ENCODE measurements around the gene CPNE5. TPM values are rescaled to one million over a fixed set of nuclear protein-coding genes. Genes with fewer than 3 reads are reported as not detected.

Gene CPNE5
- total and polyA plus RNA-seq, 10 donors, result 9.5 to 33.4 (median 19.3) TPM

DNA sequence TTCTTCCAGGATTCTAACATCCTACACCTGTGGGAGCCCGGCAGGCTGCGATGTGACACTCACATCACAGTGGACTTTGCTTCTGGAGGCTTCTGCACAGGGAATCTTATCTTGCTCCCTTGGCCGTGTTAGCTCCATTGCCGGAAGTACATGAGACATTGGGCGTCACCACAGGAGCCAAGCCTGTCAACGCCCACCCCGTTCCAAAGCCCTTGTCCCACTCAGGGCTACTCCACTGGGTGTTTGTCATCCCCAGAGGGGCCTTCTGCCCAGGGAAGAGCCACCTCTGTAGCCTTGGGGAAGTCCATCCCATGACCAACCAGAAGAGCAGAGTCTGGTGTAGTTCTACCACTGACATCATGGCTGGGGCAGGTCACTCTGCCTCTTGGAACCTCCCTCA is 139.9 kb downstream of the CPNE5 start:
- peaks cover 0 to 5% (median 0%) of the 10 kb centered on the region in 6 donors for H3K36me3 ChIP-seq
- H3K4me3 ChIP-seq, result no peak overlapping the region
- TF ChIP-seq POLR2A (IDR thresholded peaks at IDR 0.05) (no peak), POLR2AphosphoS5 (IDR thresholded peaks at IDR 0.05) (no peak)
- TF ChIP-seq, protein P1, sequence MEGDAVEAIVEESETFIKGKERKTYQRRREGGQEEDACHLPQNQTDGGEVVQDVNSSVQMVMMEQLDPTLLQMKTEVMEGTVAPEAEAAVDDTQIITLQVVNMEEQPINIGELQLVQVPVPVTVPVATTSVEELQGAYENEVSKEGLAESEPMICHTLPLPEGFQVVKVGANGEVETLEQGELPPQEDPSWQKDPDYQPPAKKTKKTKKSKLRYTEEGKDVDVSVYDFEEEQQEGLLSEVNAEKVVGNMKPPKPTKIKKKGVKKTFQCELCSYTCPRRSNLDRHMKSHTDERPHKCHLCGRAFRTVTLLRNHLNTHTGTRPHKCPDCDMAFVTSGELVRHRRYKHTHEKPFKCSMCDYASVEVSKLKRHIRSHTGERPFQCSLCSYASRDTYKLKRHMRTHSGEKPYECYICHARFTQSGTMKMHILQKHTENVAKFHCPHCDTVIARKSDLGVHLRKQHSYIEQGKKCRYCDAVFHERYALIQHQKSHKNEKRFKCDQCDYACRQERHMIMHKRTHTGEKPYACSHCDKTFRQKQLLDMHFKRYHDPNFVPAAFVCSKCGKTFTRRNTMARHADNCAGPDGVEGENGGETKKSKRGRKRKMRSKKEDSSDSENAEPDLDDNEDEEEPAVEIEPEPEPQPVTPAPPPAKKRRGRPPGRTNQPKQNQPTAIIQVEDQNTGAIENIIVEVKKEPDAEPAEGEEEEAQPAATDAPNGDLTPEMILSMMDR (IDR thresholded peaks at IDR 0.05 in 8 of 11, conservative IDR thresholded peaks at IDR 0.05 in 3 of 11), result no peak
- WGBS, 5 donors, result 80 to 89% (median 84%) methylated on average over 7 of the region's 7 CpGs
- DNase-seq, result peak; percentile 43
- H3K27ac ChIP-seq, result no peak overlapping the region
- H3K9me3 ChIP-seq, result no peaks in the 10 kb centered on the region
- H3K27me3 ChIP-seq (replicated peaks in 1 of 7), result no peaks in the 10 kb centered on the region
- H3K4me1 ChIP-seq, result peaks cover 0 to 55% (median 6%) of the 10 kb centered on the region in 6 donors
- intact Hi-C loops (cut with DNase I; ENCODE audit: low total_unique reads), result no loop called here

GRCh38 chr6:36698871-36699271 is 140.4 kb downstream of the CPNE5 start:
- Histone ChIP-seq H3K4me3 (no peak overlapping the region), H3K4me1 (peaks cover 0 to 55% (median 6%) of the 10 kb centered on the region in 6 donors), H3K27me3 (replicated peaks in 1 of 7) (no peaks in the 10 kb centered on the region), H3K36me3 (peaks cover 0 to 2% (median 0%) of the 10 kb centered on the region in 6 donors), H3K27ac (no peak overlapping the region), H3K9me3 (no peaks in the 10 kb centered on the region)
- no peak for TF ChIP-seq POLR2AphosphoS5 (IDR thresholded peaks at IDR 0.05)
- no peak for TF ChIP-seq POLR2A (IDR thresholded peaks at IDR 0.05)
- TF ChIP-seq, protein P1 (IDR thresholded peaks at IDR 0.05 in 8 of 11, conservative IDR thresholded peaks at IDR 0.05 in 3 of 11), result no peak
- WGBS, 5 donors, result 69 to 89% (median 81%) methylated on average over 8 of the region's 8 CpGs
- intact Hi-C loops (cut with DNase I; ENCODE audit: low total_unique reads), result no loop called here
- DNase-seq, result peak; percentile 55

- Histone ChIP-seq H3K36me3 (no peaks in the 10 kb centered on the region), H3K4me1 (peaks cover 2 to 62% (median 9%) of the 10 kb centered on the region in 6 donors), H3K9me3 (no peaks in the 10 kb centered on the region), H3K27me3 (replicated peaks in 1 of 7) (no peaks in the 10 kb centered on the region), H3K4me3 (no peak overlapping the region), H3K27ac (peak overlapping the region in 3 of 8 donors; percentile 40 to 59 (median 46))
- DNase-seq, result peak; percentile 54
- TF ChIP-seq, protein P1 (IDR thresholded peaks at IDR 0.05 in 8 of 11, conservative IDR thresholded peaks at IDR 0.05 in 3 of 11), result no peak
- TF ChIP-seq POLR2A (IDR thresholded peaks at IDR 0.05), result no peak
- no peak for TF ChIP-seq POLR2AphosphoS5 (IDR thresholded peaks at IDR 0.05)
- intact Hi-C loops (cut with DNase I; ENCODE audit: low total_unique reads), result no loop called here
- 61 to 87% (median 63%) methylated on average over 5 to 6 of the region's 6 CpGs for WGBS, 5 donors
Observed at GRCh38 chr6:36698196-36698595, 141.0 kb downstream of the CPNE5 start.

GRCh38 chr6:36697481-36697903 is 141.8 kb downstream of the CPNE5 start, which contains the start of gene RAB44:
RAB44 (plus strand) TSS chr6:36697826; CDS start chr6:36704236, 6,410 bp downstream.
- no peak within 1 kb of the TSS for H3K4me3 ChIP-seq

More at GRCh38 chr6:36697481-36697903, 141.8 kb downstream of the CPNE5 start, which contains the start of gene RAB44:
- TF ChIP-seq POLR2A (IDR thresholded peaks at IDR 0.05), result no peak
- TF ChIP-seq, protein P1 (IDR thresholded peaks at IDR 0.05 in 8 of 11, conservative IDR thresholded peaks at IDR 0.05 in 3 of 11), result no peak
- no peak for TF ChIP-seq POLR2AphosphoS5 (IDR thresholded peaks at IDR 0.05)
- DNase-seq, result peak; percentile 74
- 48 to 73% (median 69%) methylated on average over 5 to 7 of the region's 7 CpGs for WGBS, 5 donors
- intact Hi-C loops (cut with DNase I; ENCODE audit: low total_unique reads), result no loop called here
- no peaks in the 10 kb centered on the region for H3K27me3 ChIP-seq (replicated peaks in 1 of 7)
- peak within 1 kb of the TSS in 3 of 8 donors; percentile 40 to 59 (median 46) for H3K27ac ChIP-seq
- no peaks in the 10 kb centered on the region for H3K9me3 ChIP-seq
- no peaks in the 10 kb centered on the region for H3K36me3 ChIP-seq
- peaks cover 9 to 69% (median 16%) of the 10 kb centered on the region in 6 donors for H3K4me1 ChIP-seq

All from spleen (tissue), 11 donors.